GM21529 (cell line): Measurements from ENCODE around the gene RABGAP1.
"Not testable (repeated sequence)": the region's sequence is repeated elsewhere in the genome, so short reads cannot be mapped to it uniquely, and the experiment has no call there.

Experiments used
- ATAC-seq: cut with Tn5 transposase; IDR thresholded peaks from one replicate; pipeline ENCODE4 v1.9.1; 2021; ENCODE audit not compliant: unreplicated experiment

RABGAP1 gene

DNA sequence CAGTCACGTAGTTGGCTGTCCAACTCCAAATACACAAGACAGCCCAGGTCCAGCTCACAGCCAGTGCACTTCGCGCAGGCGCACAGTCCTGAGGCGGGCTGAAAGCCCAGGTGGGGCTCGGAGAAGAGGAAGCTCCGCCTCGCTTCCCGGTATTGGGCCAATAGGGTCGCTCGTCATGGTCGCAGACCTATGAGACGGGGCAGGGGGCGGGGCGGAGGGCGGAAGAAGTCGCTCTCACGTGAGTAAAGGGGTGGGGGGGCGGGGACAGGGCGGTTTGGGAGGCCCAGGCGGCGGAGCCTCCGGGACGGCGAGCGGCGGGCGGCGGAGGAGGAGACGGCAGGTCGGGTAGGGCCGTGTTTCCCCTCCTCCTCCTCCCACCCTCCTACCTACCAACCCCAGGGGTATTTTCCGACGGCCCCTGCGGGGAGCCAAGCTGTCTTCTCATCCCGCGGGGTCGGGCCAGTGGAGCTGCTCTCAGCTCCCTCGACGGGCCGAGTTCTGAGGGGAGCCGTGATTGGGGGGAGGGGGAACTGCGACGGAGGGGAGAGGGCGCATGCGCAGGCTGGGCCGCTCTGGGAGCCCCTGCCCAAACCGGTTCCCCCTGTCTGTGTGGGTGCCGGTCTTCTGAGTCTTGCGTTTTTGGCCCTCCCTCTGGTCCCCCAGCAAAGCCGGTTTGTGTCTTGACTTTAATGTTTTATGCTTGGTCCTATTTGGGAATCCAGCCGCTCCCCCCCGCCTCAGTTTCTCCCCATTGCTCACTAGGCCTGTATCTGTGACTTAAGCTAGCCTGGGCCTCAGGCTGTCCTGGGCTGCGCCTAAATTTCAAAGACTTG lies at the start of gene RABGAP1:
RABGAP1 (plus strand) TSS at position 272 of the 833 bp plus-strand sequence. CDS start 16,040 bp downstream, outside the sequence.
- ATAC-seq = peak; percentile 98

DNA sequence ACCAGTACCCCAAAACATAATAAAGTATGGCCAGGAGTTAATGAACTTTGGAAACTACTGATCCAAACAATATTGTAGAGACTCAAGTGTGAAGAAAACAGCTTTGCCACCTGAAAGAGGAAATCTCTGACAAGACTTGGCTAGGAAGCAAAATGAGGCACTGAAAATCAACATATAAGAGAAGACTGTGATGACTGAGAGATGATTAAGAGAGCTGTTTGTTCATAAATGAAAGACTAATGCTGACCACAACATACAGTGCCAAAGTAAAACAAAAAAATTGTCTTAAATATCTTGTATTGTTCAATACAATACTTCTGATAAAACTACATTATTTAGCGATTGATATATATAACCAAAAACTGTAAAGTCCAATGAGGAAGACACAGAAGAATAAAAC lies 42.9 kb upstream of the RABGAP1 start:
- ATAC-seq = no peak

- ATAC-seq = no peak
These were observed 40.0 kb upstream of the RABGAP1 start for GRCh38 chr9:122900791-122901190.

- ATAC-seq = peak; percentile 19
These were observed 36.4 kb upstream of the RABGAP1 start for GRCh38 chr9:122904466-122904822.

DNA sequence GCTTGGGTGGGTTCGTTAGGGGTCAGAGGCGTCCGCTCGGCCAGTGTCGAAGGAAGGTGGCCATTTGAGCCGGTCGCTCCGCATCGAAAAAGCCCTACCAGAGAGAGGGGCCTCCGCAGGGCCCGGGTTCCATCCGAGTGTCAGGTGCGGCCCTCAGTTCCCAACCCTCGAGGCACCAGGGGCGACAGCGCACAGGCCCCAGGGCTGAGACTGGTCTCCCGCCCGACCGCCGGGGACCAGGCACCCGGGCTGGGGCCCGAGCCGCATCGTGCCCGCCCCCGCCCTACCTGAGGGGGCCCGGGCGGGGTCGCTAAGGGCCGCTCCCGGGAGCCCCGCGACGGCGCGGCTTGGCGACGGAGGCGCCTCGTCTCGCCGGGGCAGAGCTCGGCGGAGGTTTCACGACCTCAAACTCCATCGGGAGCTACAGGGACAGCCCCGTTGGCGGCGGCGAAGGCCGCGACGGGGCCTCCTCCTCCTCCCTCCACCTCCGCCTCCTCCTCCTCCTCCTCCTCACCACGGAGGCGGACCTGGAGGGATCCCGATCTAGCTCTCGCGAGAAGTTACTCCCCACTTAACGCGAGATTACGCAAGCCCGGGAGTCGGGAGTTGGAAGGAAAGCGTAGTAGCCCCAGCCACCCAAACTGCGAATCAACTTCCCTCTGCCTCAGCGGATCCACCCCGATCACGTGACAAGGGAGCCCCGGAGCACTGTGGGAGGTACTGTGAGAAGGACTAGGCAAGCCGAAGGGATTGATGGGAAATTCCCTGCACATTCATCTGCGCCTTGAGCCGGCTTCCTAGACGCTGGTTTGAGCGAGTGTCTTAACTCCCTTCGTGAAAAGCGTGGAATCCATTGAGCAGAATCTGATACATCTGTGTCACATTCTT lies 35.8 kb upstream of the RABGAP1 start, which contains the start of gene RC3H2:
RC3H2 (minus strand) TSS at position 537 of the 888 bp plus-strand sequence. CDS start 7,850 bp downstream, outside the sequence.
- ATAC-seq = peak; percentile 81

GRCh38 chr9:122906122-122906521 lies 34.7 kb upstream of the RABGAP1 start:
- ATAC-seq = not testable (repeated sequence)

DNA sequence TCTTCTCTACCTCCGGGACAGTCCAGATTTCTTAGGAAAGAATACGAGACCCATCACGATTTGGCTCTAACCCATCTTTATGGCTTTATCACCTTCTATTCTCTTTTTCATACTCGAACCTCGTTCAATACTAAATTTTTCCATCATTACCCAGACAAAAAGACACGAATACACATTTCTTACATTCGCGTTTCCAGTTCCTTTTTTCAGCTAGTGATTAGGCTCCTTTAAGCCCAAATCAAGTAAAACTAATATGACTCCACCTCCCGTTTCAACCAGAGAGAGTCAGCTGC lies 28.2 kb upstream of the RABGAP1 start:
- ATAC-seq = no peak

GRCh38 chr9:122912964-122913673 lies 27.7 kb upstream of the RABGAP1 start, which contains the start of gene ZBTB6:
TSS of gene ZBTB6 (minus strand) at chr9:122913323. CDS start at chr9:122912072, 1,251 bp downstream.
- ATAC-seq = peak; percentile 98

GRCh38 chr9:122918310-122918709 lies 22.5 kb upstream of the RABGAP1 start:
- no peak for ATAC-seq

GRCh38 chr9:122922713-122923112 lies 18.1 kb upstream of the RABGAP1 start:
- no peak for ATAC-seq

DNA sequence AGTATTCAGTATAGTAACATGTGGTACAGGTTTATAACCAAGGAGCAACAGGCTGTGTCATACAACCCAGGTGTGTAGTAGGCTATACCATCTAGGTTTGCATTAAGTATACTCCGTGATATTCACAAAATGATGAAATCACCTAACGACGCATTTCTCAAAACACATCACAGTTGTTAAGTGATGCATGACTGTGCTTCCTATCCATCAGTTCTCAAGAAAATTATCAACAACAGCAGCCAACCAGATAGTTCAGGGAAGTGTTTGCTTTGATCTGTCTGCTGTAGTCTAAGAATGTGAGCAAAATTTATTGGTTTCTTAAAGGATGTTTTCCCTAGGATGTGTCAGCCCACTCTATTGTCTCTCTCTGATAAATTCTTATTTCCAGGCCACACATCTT lies 16.9 kb upstream of the RABGAP1 start:
- no peak for ATAC-seq

GRCh38 chr9:122929796-122930354 lies 10.9 kb upstream of the RABGAP1 start:
- ATAC-seq = no peak

DNA sequence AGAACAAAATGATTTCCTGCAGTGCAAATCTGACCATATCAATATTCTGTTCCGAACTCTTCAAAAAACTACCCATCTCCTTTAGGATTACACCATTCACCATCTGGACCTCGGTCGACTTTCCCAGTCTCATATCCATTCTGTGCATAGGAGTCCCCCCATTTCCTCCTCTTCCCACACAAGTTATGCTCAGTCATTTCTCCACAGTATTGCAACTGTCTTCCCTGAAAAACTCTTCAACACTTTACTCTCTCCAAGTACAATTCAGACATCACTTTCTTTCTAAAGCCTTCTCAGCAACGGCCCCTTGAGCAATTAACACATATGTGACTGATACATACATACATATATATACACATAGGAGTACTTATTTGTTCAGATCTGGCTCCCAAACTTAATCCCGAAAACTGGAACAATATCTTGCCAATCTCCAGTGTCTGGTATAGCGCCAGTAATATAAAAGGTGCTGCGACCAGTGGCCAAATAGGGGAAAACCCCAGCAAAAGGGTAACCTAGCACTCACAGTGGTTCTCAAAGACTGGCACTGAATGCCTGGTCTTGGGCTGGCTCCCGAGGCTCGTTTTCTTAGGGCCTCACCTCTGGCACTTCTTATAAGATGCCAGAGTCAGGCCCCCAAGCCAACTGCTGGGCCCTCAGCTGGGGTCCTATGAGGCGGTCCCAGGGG lies 10.1 kb upstream of the RABGAP1 start:
- ATAC-seq = peak; percentile 25

- ATAC-seq = peak; percentile 98
These were observed 9.3 kb upstream of the RABGAP1 start, which contains the start of gene ZBTB26 for GRCh38 chr9:122931226-122932121. TSS of gene ZBTB26 (minus strand) at chr9:122931512. CDS start at chr9:122919934, 11,578 bp downstream.

DNA sequence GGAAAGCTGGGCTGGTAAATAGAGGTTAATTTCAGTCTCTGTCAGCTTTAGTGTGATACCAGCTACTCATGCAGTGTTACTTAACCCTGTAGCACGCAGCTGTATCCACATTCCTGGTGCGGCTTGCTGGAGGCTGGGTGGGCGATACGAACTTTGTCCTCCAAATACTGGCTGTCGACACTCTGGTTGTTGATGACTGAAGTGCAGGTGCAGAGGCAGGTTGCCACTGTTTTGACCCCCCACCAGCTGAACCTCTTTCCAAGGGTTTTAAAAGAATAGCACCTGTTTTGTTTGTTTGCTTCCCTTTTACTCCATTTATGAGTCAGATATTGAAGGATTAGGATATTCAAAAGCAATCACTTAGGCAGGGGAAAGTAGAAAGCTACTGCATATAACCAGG lies 4.4 kb upstream of the RABGAP1 start:
- no peak for ATAC-seq

DNA sequence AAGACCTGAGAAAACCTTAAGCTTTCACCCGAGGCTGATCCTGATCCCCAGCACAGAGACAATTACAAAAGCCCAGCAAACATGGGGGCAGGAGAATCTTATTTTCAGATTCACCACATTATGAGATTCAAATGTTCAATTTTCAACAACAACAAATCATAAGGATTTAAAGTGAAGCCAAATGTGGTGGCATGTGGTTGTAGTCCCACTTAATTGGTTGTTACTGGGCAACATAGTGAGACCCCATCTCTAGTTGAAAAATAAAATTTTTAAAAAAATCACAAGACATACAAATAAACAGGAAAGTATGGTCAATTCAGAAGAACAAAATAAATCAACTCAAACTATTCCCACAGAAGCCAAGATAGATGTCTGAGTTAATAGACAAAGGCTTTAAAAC lies 3.9 kb upstream of the RABGAP1 start:
- no peak for ATAC-seq

DNA sequence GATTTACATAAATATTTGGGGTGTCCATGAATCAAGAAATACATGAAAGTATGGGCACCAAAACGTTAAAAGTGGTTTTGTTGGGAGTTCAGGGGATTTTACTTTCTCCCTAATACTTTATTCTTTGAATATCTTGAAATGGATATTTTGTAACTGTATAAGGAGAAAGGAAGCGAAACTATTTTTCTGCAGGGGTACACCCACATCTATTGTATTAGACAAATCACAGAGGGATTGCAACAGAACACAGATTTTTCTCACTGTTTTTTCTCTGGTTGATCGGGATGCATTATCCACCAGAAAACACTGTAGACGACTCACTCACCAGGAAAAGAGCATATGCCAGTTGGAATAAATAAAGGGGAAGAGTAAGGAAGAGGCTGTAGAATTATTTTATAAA lies 1.2 kb upstream of the RABGAP1 start:
- ATAC-seq = no peak

DNA sequence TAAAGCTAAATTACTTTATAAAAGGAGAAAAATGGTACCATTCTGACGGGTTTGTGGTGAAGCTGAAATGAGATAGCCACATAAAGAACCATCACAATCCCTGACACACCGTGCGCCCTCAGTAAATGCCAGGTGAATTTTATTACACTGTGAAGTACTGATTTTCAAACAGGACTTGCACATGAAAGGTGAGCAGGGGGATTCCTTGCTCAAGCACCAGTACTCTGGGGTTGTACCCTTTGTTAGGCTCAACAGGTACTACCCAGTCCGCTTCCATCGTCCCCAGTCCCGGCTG lies 419 bp upstream of the RABGAP1 start:
- ATAC-seq = no peak

GRCh38 chr9:122941582-122942234 lies 888 bp downstream of the RABGAP1 start:
- no peak for ATAC-seq
